Adipocyte (in vitro differentiated cells): Measurements from ENCODE around the gene FER1L5.
A peak's percentile ranks its signal among the peaks of the same experiment; 100 is the strongest.

Source experiments
- DNase-seq: peaks from one replicate; pipeline ENCODE4 v3.0.0-alpha.2; 2015; ENCODE audit warnings: low read depth
- H3K27me3 ChIP-seq: replicated peaks from 2 replicates; pipeline ENCODE4 v1.7.0; 2013; ENCODE audit warnings: mild to moderate bottlenecking, low read length, moderate library complexity; ENCODE audit not compliant: control insufficient read depth, insufficient read depth
- H3K36me3 ChIP-seq: 2 replicates; pipeline ENCODE4 v1.7.0; 2013; ENCODE audit warnings: low read length, mild to moderate bottlenecking, moderate library complexity; ENCODE audit not compliant: control insufficient read depth, insufficient read depth, severe bottlenecking
- H3K4me1 ChIP-seq: 2 replicates; pipeline ENCODE4 v1.7.0; 2013; ENCODE audit warnings: mild to moderate bottlenecking, low read length, moderate library complexity; ENCODE audit not compliant: control insufficient read depth, insufficient read depth
- H3K4me3 ChIP-seq: 2 replicates; pipeline ENCODE4 v1.7.0; 2013; ENCODE audit warnings: mild to moderate bottlenecking, low read length, moderate library complexity
- H3K9ac ChIP-seq: 2 replicates; pipeline ENCODE4 v1.7.0; 2013; ENCODE audit warnings: mild to moderate bottlenecking, low read length, moderate library complexity
- H3K9me3 ChIP-seq: 2 replicates; pipeline ENCODE4 v1.7.0; 2013; ENCODE audit warnings: mild to moderate bottlenecking, low read length, moderate library complexity; ENCODE audit not compliant: control insufficient read depth

Gene FER1L5

GRCh38 chr2:96683972-96684820 is 41.6 kb downstream of the FER1L5 start:
- H3K4me3 ChIP-seq = no peak overlapping the region
- peaks cover 38% of the 10 kb centered on the region for H3K27me3 ChIP-seq
- H3K4me1 ChIP-seq = no peaks in the 10 kb centered on the region
- H3K36me3 ChIP-seq = no peaks in the 10 kb centered on the region
- H3K9ac ChIP-seq = no peak overlapping the region
- no peaks in the 10 kb centered on the region for H3K9me3 ChIP-seq
- no peak for DNase-seq

GRCh38 chr2:96684883-96685576 is 42.5 kb downstream of the FER1L5 start:
- Histone ChIP-seq H3K4me3 (no peak overlapping the region), H3K4me1 (no peaks in the 10 kb centered on the region), H3K9me3 (no peaks in the 10 kb centered on the region), H3K27me3 (peaks cover 31% of the 10 kb centered on the region), H3K9ac (no peak overlapping the region), H3K36me3 (no peaks in the 10 kb centered on the region)
- no peak for DNase-seq

DNA sequence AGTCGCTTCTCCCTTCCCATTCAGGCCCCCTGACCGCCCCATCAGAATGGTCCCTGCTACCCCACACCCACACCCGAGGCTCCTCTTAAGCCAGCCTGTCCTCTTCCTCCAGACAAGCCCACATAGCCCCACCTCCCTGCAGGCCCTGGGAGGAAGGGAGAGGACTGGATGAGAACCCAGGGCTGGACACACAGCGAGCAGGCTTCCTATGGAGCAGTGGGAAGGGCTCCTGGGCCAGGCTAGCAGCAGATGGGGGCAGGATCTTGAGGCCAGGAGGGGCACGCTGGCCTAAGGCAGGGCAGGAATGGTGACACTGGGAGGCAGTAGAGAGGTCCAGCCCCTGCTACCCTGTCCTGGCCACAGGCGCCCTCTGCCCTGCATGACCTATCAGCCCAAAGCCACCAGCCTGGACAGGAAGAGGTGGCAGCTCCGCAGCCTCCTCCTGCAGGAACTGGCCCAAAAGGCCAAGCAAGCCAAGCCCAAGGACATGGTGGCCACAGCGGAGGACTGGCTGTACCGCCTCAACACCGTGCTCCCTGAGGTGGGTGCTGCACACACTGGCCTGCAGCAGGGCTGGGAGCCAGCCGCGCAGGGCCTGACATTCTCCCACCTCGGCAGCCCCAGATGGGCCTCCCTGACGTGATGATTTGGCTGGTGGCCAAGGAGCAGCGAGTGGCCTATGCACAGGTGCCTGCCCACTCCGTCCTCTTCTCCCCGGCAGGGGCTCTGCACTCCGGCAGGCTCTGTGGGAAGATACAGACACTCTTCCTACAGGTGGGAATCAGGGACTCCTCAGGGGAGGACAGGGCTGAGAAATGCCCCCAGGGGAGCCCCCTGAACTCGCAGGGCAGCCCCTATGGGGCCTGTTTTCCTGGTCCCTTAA is 43.3 kb downstream of the FER1L5 start:
- Histone ChIP-seq H3K4me1 (no peaks in the 10 kb centered on the region), H3K9me3 (no peaks in the 10 kb centered on the region), H3K4me3 (no peak overlapping the region), H3K9ac (no peak overlapping the region), H3K36me3 (no peaks in the 10 kb centered on the region), H3K27me3 (peaks cover 26% of the 10 kb centered on the region)
- DNase-seq = peak; percentile 3

GRCh38 chr2:96687266-96687665 is 44.7 kb downstream of the FER1L5 start:
- H3K4me3 ChIP-seq = no peak overlapping the region
- H3K4me1 ChIP-seq = no peaks in the 10 kb centered on the region
- H3K27me3 ChIP-seq = peaks cover 26% of the 10 kb centered on the region
- DNase-seq = no peak
- H3K9ac ChIP-seq = no peak overlapping the region
- no peaks in the 10 kb centered on the region for H3K36me3 ChIP-seq
- H3K9me3 ChIP-seq = no peaks in the 10 kb centered on the region

- no peak overlapping the region for H3K9ac ChIP-seq
- DNase-seq = no peak
- no peaks in the 10 kb centered on the region for H3K4me1 ChIP-seq
- no peaks in the 10 kb centered on the region for H3K36me3 ChIP-seq
- no peaks in the 10 kb centered on the region for H3K9me3 ChIP-seq
- H3K4me3 ChIP-seq = no peak overlapping the region
- H3K27me3 ChIP-seq = peaks cover 24% of the 10 kb centered on the region
These were observed 45.4 kb downstream of the FER1L5 start for GRCh38 chr2:96687711-96688640.

DNA sequence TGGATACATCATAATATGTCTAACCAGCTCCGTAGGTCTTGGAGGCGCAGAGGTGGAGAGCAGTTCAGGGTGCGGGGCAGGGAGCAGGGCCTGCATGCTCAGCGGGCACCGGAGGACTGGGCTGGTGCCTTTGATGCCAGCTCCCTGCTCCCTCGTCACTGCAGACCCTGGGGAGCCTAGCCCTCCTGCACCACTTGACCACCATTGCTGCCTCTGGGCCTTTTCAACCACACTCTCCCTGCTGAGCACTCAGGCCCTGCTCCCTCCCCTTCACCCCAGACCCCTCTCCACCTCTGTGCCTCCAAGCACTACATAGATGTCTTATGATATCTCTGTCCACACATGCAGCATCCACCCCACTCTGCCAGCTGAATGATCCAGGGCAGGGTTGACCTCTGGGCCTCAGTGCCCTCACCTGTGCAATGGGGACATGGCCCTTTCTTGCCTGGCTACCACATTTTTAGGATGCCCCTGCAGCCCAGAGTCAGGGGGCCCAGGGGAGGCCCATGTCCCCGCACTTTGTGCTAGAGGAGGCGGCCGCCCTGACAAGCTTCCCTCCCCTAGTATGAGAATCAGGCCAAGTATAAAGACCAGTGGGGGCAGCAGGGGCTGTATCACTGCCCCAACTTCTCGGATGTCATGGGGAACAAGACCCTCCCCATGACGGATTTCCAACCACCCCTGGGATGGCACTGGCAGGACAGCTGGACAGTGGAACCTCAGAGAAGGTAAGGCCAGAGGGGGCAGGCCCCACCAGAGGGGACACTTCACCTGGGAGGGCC is 46.3 kb downstream of the FER1L5 start:
- Histone ChIP-seq H3K27me3 (peaks cover 20% of the 10 kb centered on the region), H3K4me1 (no peaks in the 10 kb centered on the region), H3K9ac (no peak overlapping the region), H3K9me3 (no peaks in the 10 kb centered on the region), H3K4me3 (no peak overlapping the region), H3K36me3 (no peaks in the 10 kb centered on the region)
- DNase-seq = no peak

- Histone ChIP-seq H3K4me3 (no peak overlapping the region), H3K9me3 (no peaks in the 10 kb centered on the region), H3K4me1 (no peaks in the 10 kb centered on the region), H3K9ac (no peak overlapping the region), H3K36me3 (no peaks in the 10 kb centered on the region), H3K27me3 (peaks cover 19% of the 10 kb centered on the region)
- no peak for DNase-seq
These were observed 46.9 kb downstream of the FER1L5 start for GRCh38 chr2:96689431-96689991.

- peaks cover 10% of the 10 kb centered on the region for H3K27me3 ChIP-seq
- H3K9me3 ChIP-seq = no peaks in the 10 kb centered on the region
- no peak overlapping the region for H3K4me3 ChIP-seq
- no peaks in the 10 kb centered on the region for H3K36me3 ChIP-seq
- DNase-seq = no peak
- no peak overlapping the region for H3K9ac ChIP-seq
- H3K4me1 ChIP-seq = no peaks in the 10 kb centered on the region
These were observed 47.9 kb downstream of the FER1L5 start for GRCh38 chr2:96690306-96691021.

DNA sequence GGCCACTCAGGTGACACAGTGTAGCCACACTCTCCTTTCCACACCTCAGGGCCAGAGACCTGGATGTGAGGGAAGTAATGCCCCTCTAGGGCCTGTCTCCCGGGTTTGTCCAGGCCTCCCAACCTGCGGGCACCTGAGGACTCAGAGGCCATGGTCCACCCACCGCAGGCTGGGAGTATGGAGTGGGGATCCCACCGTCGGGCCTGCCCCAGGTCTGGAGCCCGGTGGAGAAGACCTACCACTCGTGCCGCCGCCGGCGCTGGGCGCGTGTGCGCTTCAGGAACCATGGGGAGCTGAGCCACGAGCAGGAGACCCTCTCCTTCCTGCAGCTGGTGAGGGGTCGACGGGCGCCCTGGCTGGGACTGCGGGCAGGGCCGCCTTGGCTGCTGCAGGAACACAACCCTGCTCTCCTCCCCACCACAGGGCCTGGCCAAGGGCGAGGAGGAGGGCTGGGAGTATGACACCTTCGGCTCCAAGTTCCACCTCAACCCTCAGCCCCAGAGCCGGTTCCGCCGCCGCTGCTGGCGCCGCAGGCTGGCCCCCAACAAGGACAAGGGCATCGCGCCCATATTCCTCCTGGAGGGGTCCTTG is 48.6 kb downstream of the FER1L5 start:
- DNase-seq = no peak
- Histone ChIP-seq H3K36me3 (no peaks in the 10 kb centered on the region), H3K27me3 (peaks cover 4% of the 10 kb centered on the region), H3K4me1 (no peaks in the 10 kb centered on the region), H3K4me3 (no peak overlapping the region), H3K9me3 (no peaks in the 10 kb centered on the region), H3K9ac (no peak overlapping the region)
